Fibroblast of the aortic adventitia (primary cell): ENCODE data around the gene AGBL4. TPM values are rescaled to one million over a fixed set of nuclear protein-coding genes. Genes with fewer than 3 reads are reported as not detected.

Experiments
- DNase-seq: peaks from one replicate; pipeline ENCODE4 v3.0.0-alpha.2; 2010; ENCODE audit warnings: low read depth
- H3K4me3 ChIP-seq: 2 replicates; pipeline ENCODE4 v1.5.1; 2011; ENCODE audit warnings: low read depth, mild to moderate bottlenecking, control low read depth, low read length, moderate library complexity
- CTCF ChIP-seq: IDR thresholded peaks from 2 replicates; pipeline ENCODE4 v1.5.1; 2011; ENCODE audit warnings: mild to moderate bottlenecking, low read length, control low read depth, inconsistent platforms; ENCODE audit not compliant: insufficient read depth
- total RNA-seq: library from RNA; depleted of rRNA; stranded (reverse); fragments of >200 nt; gene quantifications from 2 replicates; pipeline ENCODE4 v1.2.3, GENCODE V29; 2012; ENCODE audit warnings: low replicate concordance

Gene AGBL4
- total RNA-seq, 1 donor = not detected

GRCh38 chr1:48571303-48571987, 1452.3 kb downstream of the AGBL4 start:
- no peak overlapping the region for H3K4me3 ChIP-seq
- no peak for TF ChIP-seq CTCF
- no peak for DNase-seq

- H3K4me3 ChIP-seq = no peak overlapping the region
- TF ChIP-seq CTCF = no peak
- no peak for DNase-seq
These were observed 1453.2 kb downstream of the AGBL4 start for GRCh38 chr1:48570568-48570967.

GRCh38 chr1:48568501-48568900, 1455.3 kb downstream of the AGBL4 start:
- DNase-seq = no peak
- H3K4me3 ChIP-seq = no peak overlapping the region
- no peak for TF ChIP-seq CTCF

- no peak overlapping the region for H3K4me3 ChIP-seq
- DNase-seq = no peak
- no peak for TF ChIP-seq CTCF
These were observed 1457.3 kb downstream of the AGBL4 start for GRCh38 chr1:48566492-48566891.

- no peak for TF ChIP-seq CTCF
- no peak overlapping the region for H3K4me3 ChIP-seq
- no peak for DNase-seq
These were observed 1460.7 kb downstream of the AGBL4 start for GRCh38 chr1:48563021-48563420.

GRCh38 chr1:48561444-48561843, 1462.3 kb downstream of the AGBL4 start:
- no peak overlapping the region for H3K4me3 ChIP-seq
- no peak for DNase-seq
- TF ChIP-seq CTCF = no peak

GRCh38 chr1:48560577-48560976, 1463.2 kb downstream of the AGBL4 start:
- TF ChIP-seq CTCF = no peak
- no peak overlapping the region for H3K4me3 ChIP-seq
- DNase-seq = no peak
